Astrocyte (in vitro differentiated cells and primary cell): ENCODE measurements around the gene FAR1. TPM values are rescaled to one million over a fixed set of nuclear protein-coding genes. Genes with fewer than 3 reads are reported as not detected.

Experiments
- DNase-seq: peaks from one replicate; pipeline ENCODE4 v3.0.0-alpha.2; 2010; ENCODE audit warnings: low read depth
- FAIRE-seq: peaks from 2 replicates; lab custom pipeline; 2011; peaks lifted over from hg19 to GRCh38; lab: Jason Lieb, UNC
- H2AFZ ChIP-seq: 2 replicates; pipeline ENCODE4 v1.6.0; 2012; ENCODE audit warnings: low read depth, low read length, inconsistent platforms
- H3K27ac ChIP-seq: 2 replicates; pipeline ENCODE4 v1.5.1; 2011; ENCODE audit warnings: low read depth, low read length, inconsistent platforms
- H3K27me3 ChIP-seq: 2 replicates; pipeline ENCODE4 v1.6.0; 2011; ENCODE audit warnings: low read length, inconsistent platforms; ENCODE audit not compliant: insufficient read depth
- H3K36me3 ChIP-seq: 2 replicates; pipeline ENCODE4 v1.5.1; 2011; ENCODE audit warnings: low read length, inconsistent platforms; ENCODE audit not compliant: insufficient read depth
- H3K4me1 ChIP-seq: 2 replicates; pipeline ENCODE4 v1.5.1; 2011; ENCODE audit warnings: low read length, inconsistent platforms; ENCODE audit not compliant: insufficient read depth
- H3K4me2 ChIP-seq: 2 replicates; pipeline ENCODE4 v1.6.0; 2012; ENCODE audit warnings: low read length, inconsistent platforms
- H3K4me3 ChIP-seq: 2 replicates; pipeline ENCODE4 v1.5.1; 2011; ENCODE audit warnings: low read depth, mild to moderate bottlenecking, low read length, inconsistent platforms; ENCODE audit not compliant: insufficient read depth
- H3K79me2 ChIP-seq: 2 replicates; pipeline ENCODE4 v1.6.0; 2012; ENCODE audit warnings: mild to moderate bottlenecking, low read length, inconsistent platforms; ENCODE audit not compliant: insufficient read depth
- H3K9ac ChIP-seq: 2 replicates; pipeline ENCODE4 v1.6.0; 2012; ENCODE audit warnings: mild to moderate bottlenecking, low read length, inconsistent platforms
- H3K9me3 ChIP-seq: 2 replicates; pipeline ENCODE4 v1.5.1; 2012; ENCODE audit warnings: low read depth, mild to moderate bottlenecking, low read length, inconsistent platforms; ENCODE audit not compliant: insufficient read depth
- H4K20me1 ChIP-seq: 2 replicates; pipeline ENCODE4 v1.6.0; 2012; ENCODE audit warnings: low read length, inconsistent platforms; ENCODE audit not compliant: insufficient read depth
- H3K27ac Mint-ChIP-seq: one replicate; pipeline ENCODE4 v1.8.0; 2021; ENCODE audit warnings: mild to moderate bottlenecking, mixed read lengths; ENCODE audit not compliant: unreplicated experiment
- H3K27me3 Mint-ChIP-seq: one replicate; pipeline ENCODE4 v1.8.0; 2021; ENCODE audit warnings: low read depth, mixed read lengths; ENCODE audit not compliant: unreplicated experiment
- H3K36me3 Mint-ChIP-seq: one replicate; pipeline ENCODE4 v1.8.0; 2021; ENCODE audit warnings: low read depth, mixed read lengths; ENCODE audit not compliant: unreplicated experiment
- H3K4me1 Mint-ChIP-seq: one replicate; pipeline ENCODE4 v1.8.0; 2021; ENCODE audit warnings: low read depth, mixed read lengths; ENCODE audit not compliant: unreplicated experiment
- H3K4me3 Mint-ChIP-seq: one replicate; pipeline ENCODE4 v1.8.0; 2021; ENCODE audit warnings: mild to moderate bottlenecking, moderate library complexity, mixed read lengths; ENCODE audit not compliant: unreplicated experiment
- H3K9me3 Mint-ChIP-seq: one replicate; pipeline ENCODE4 v1.8.0; 2021; ENCODE audit warnings: mild to moderate bottlenecking, mixed read lengths; ENCODE audit not compliant: unreplicated experiment
- EZH2 ChIP-seq: IDR thresholded peaks from 2 replicates; pipeline ENCODE4 v1.6.1; 2012; ENCODE audit warnings: mild to moderate bottlenecking, low read length, inconsistent platforms; ENCODE audit not compliant: insufficient read depth
- total RNA-seq: library from RNA; stranded (reverse); gene quantifications from 2 replicates; pipeline ENCODE4 v1.2.1, GENCODE V29; 2021
- TF ChIP-seq, protein P1 (sequence below): IDR thresholded peaks from 2 replicates; pipeline ENCODE4 v1.5.1; 2011; ENCODE audit warnings: low read depth, mild to moderate bottlenecking, inconsistent platforms, low read length, moderate library complexity; ENCODE audit not compliant: insufficient read depth

FAR1 gene
- total RNA-seq, 1 donor from 2014 or later: 100 TPM

DNA sequence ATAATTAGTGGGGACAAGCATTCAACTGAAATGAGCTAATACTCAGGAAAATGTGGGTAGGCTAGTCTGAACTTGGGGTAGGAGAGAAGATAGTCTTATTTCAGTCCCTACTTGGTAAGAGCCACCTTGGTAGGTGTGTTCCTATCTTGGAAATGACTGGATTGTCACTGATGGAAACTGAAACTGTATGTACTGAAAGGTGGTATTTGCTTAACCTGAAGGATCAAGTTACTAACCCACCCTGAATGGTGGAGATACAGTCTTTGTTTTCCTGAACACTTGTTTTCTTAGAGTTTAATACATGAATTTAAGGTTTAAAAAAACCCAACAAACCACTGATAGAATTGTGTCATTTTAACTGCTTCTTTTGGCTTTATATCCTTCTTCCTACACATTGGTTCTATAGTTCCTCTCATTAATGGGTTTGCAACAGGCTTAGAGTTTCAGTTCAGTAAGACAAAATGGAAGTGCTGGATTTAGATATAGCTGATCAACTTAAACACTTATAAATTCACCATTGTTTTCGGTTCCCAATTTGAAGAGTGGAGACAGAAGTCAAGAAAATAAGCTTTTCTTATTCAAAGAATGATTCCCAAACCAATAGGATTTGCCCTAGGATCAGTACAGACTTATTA is 4.2 kb downstream of the FAR1 start:
- no peak overlapping the region for H3K9ac ChIP-seq
- no peaks in the 10 kb centered on the region for H3K27me3 Mint-ChIP-seq
- H3K4me3 ChIP-seq: no peak overlapping the region
- TF ChIP-seq, protein P1, sequence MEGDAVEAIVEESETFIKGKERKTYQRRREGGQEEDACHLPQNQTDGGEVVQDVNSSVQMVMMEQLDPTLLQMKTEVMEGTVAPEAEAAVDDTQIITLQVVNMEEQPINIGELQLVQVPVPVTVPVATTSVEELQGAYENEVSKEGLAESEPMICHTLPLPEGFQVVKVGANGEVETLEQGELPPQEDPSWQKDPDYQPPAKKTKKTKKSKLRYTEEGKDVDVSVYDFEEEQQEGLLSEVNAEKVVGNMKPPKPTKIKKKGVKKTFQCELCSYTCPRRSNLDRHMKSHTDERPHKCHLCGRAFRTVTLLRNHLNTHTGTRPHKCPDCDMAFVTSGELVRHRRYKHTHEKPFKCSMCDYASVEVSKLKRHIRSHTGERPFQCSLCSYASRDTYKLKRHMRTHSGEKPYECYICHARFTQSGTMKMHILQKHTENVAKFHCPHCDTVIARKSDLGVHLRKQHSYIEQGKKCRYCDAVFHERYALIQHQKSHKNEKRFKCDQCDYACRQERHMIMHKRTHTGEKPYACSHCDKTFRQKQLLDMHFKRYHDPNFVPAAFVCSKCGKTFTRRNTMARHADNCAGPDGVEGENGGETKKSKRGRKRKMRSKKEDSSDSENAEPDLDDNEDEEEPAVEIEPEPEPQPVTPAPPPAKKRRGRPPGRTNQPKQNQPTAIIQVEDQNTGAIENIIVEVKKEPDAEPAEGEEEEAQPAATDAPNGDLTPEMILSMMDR: no peak
- no peak for TF ChIP-seq EZH2
- H3K4me3 Mint-ChIP-seq: peak overlapping the region; percentile 13
- no peaks in the 10 kb centered on the region for H3K9me3 ChIP-seq
- H3K27ac ChIP-seq: no peak overlapping the region
- H3K79me2 ChIP-seq: peaks cover 92% of the 10 kb centered on the region
- H3K36me3 ChIP-seq: no peaks in the 10 kb centered on the region
- no peak overlapping the region for H2AFZ ChIP-seq
- no peaks in the 10 kb centered on the region for H3K9me3 Mint-ChIP-seq
- H3K4me1 Mint-ChIP-seq: peaks cover 30% of the 10 kb centered on the region
- no peak overlapping the region for H3K27ac Mint-ChIP-seq
- peaks cover 4% of the 10 kb centered on the region for H3K36me3 Mint-ChIP-seq
- peak; percentile 68 for FAIRE-seq
- peaks cover 8% of the 10 kb centered on the region for H3K4me1 ChIP-seq
- no peak for DNase-seq
- no peak overlapping the region for H3K4me2 ChIP-seq
- no peaks in the 10 kb centered on the region for H3K27me3 ChIP-seq
- H4K20me1 ChIP-seq: peaks cover 76% of the 10 kb centered on the region

DNA sequence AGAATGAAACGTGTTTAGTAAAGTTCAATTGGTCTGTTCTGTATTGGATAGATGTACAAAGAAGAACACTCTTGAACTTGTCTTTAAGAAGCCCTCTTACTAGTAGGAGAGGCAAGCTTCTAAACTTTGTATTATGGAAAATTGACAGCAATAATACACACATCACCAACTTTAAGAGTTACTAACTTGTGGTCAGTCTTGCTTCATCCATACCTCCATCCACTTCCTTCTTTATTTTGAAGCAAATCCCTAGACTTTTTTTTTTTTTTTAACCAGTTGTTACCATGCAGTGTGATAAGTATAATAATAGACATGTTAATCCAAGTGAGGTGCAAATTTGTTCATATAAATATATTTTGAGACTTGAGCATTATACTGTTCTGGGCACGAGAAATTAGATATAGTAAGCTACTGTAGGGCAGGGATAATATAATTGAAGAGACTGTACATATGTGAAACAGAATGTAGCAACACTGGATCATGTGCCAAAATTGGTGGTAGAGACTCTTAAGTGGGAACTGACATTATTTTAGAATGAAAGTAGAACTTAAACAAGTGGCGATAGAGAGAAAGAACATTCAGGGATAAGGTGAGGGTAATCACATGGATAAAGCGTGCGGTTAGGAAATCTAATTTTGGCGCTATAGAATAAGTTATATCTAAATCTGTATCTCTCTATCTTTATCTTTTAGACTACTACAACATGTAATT is 6.5 kb downstream of the FAR1 start:
- H2AFZ ChIP-seq: no peak overlapping the region
- peaks cover 2% of the 10 kb centered on the region for H3K4me1 ChIP-seq
- peaks cover 100% of the 10 kb centered on the region for H3K79me2 ChIP-seq
- H3K27ac ChIP-seq: no peak overlapping the region
- no peak overlapping the region for H3K27ac Mint-ChIP-seq
- H3K4me2 ChIP-seq: no peak overlapping the region
- H3K4me3 Mint-ChIP-seq: no peak overlapping the region
- H3K9me3 Mint-ChIP-seq: no peaks in the 10 kb centered on the region
- no peaks in the 10 kb centered on the region for H3K36me3 ChIP-seq
- DNase-seq: no peak
- H4K20me1 ChIP-seq: peaks cover 85% of the 10 kb centered on the region
- no peaks in the 10 kb centered on the region for H3K9me3 ChIP-seq
- H3K4me1 Mint-ChIP-seq: peaks cover 33% of the 10 kb centered on the region
- H3K4me3 ChIP-seq: no peak overlapping the region
- FAIRE-seq: no peak
- TF ChIP-seq, protein P1: no peak
- no peak for TF ChIP-seq EZH2
- H3K27me3 ChIP-seq: no peaks in the 10 kb centered on the region
- no peak overlapping the region for H3K9ac ChIP-seq
- no peaks in the 10 kb centered on the region for H3K27me3 Mint-ChIP-seq
- H3K36me3 Mint-ChIP-seq: peaks cover 4% of the 10 kb centered on the region

DNA sequence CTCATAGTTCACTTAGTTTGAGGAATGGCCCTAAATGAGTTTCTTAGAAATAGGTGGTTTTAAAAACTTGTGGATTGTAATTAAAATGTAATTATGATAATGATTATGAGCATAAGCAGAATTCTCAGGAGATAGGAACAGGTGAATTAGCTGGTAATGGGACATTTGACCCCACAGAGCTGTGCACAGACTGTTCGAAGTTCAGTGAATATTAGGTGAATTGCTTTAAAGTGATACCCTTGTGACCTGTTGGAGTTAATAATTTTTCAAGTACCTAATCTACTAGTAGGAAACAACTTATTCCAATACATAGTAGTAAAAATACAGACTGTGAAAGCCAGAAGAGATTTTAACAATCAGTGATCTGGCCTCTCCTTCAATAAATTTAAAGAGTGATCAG is 8.1 kb downstream of the FAR1 start:
- TF ChIP-seq, protein P1: no peak
- no peak for TF ChIP-seq EZH2
- Histone ChIP-seq H3K9me3 (no peaks in the 10 kb centered on the region), H3K4me1 (no peaks in the 10 kb centered on the region), H3K27ac (no peak overlapping the region), H3K9ac (no peak overlapping the region), H3K4me2 (no peak overlapping the region), H2AFZ (no peak overlapping the region), H3K4me3 (no peak overlapping the region), H3K79me2 (peaks cover 100% of the 10 kb centered on the region), H3K36me3 (no peaks in the 10 kb centered on the region), H3K27me3 (no peaks in the 10 kb centered on the region), H4K20me1 (peaks cover 86% of the 10 kb centered on the region)
- FAIRE-seq (no peak), DNase-seq (no peak)
- no peak overlapping the region for H3K4me3 Mint-ChIP-seq
- H3K36me3 Mint-ChIP-seq: peaks cover 4% of the 10 kb centered on the region
- peaks cover 26% of the 10 kb centered on the region for H3K4me1 Mint-ChIP-seq
- H3K9me3 Mint-ChIP-seq: no peaks in the 10 kb centered on the region
- H3K27ac Mint-ChIP-seq: no peak overlapping the region
- no peaks in the 10 kb centered on the region for H3K27me3 Mint-ChIP-seq
